CD4-positive, alpha-beta T cell treated with Interleukin-15 for 1 hour (primary cell): ENCODE results near the gene BPIFB4.
"Not testable (repeated sequence)": the region's sequence is repeated elsewhere in the genome, so short reads cannot be mapped to it uniquely, and the experiment has no call there.

Experiments used
- DNase-seq: peaks from one replicate; pipeline ENCODE4 v3.0.0-alpha.2; 2020

Gene BPIFB4

GRCh38 chr20:33122297-33122696 lies 42.9 kb downstream of the BPIFB4 start:
- not testable (repeated sequence) for DNase-seq

- DNase-seq: no peak
Observed at GRCh38 chr20:33124261-33124660, 44.8 kb downstream of the BPIFB4 start.

GRCh38 chr20:33124994-33125393 lies 45.6 kb downstream of the BPIFB4 start:
- no peak for DNase-seq

GRCh38 chr20:33125983-33126382 lies 46.5 kb downstream of the BPIFB4 start:
- DNase-seq: no peak

GRCh38 chr20:33127422-33128097 lies 48.1 kb downstream of the BPIFB4 start:
- DNase-seq: no peak

- DNase-seq: no peak
Observed at GRCh38 chr20:33130568-33131061, 51.2 kb downstream of the BPIFB4 start.

- DNase-seq: no peak
Observed at GRCh38 chr20:33131949-33132473, 52.6 kb downstream of the BPIFB4 start.

GRCh38 chr20:33132513-33133372 lies 53.3 kb downstream of the BPIFB4 start:
- no peak for DNase-seq

- no peak for DNase-seq
Observed at GRCh38 chr20:33133373-33133941, 54.0 kb downstream of the BPIFB4 start.

- DNase-seq: no peak
Observed at GRCh38 chr20:33137195-33137594, 57.8 kb downstream of the BPIFB4 start.

GRCh38 chr20:33139467-33139866 lies 60.0 kb downstream of the BPIFB4 start:
- no peak for DNase-seq

- DNase-seq: no peak
Observed at GRCh38 chr20:33145521-33145920, 66.1 kb downstream of the BPIFB4 start.

- no peak for DNase-seq
Observed at GRCh38 chr20:33147299-33147698, 67.9 kb downstream of the BPIFB4 start.

GRCh38 chr20:33148040-33148439 lies 68.6 kb downstream of the BPIFB4 start:
- no peak for DNase-seq

- DNase-seq: no peak
Observed at GRCh38 chr20:33154252-33154651, 74.8 kb downstream of the BPIFB4 start.

GRCh38 chr20:33158637-33159385 lies 79.4 kb downstream of the BPIFB4 start:
- no peak for DNase-seq

GRCh38 chr20:33159713-33160112 lies 80.3 kb downstream of the BPIFB4 start:
- no peak for DNase-seq

GRCh38 chr20:33160681-33161080 lies 81.2 kb downstream of the BPIFB4 start:
- DNase-seq: no peak
